ENCODE measurements around the gene STK38L. TPM values are rescaled to one million over a fixed set of nuclear protein-coding genes. Genes with fewer than 3 reads are reported as not detected.

The STK38L gene
- total RNA-seq, 1 donor: 68.8 TPM

DNA sequence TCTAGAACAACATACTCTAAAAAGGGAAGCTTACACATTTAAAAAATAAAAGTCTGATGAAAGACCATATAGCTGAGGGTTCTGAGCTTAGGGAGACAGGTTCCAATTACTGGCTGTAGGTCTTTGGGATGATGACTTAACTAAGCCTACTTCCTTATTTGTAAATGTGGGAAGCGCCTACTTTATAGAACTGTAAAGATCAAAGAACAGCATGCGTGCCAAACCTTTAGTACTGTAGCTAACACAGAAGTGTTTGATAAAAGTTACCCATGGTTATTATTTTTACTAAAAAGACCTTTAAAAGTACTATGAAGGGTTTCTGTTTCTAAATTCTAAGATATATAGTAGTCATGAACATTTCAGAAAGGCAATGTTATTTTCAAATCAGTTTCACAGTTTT, 35.7 kb downstream of the STK38L start:
- Histone ChIP-seq H3K27ac (ENCODE audit: low read depth, low read length) (no peak overlapping the region), H2AFZ (ENCODE audit: low read length) (no peak overlapping the region), H3K4me2 (ENCODE audit: insufficient read depth, low read length) (no peak overlapping the region), H3K4me1 (ENCODE audit: insufficient read depth, low read length) (peaks cover 34% of the 10 kb centered on the region), H3K27me3 (ENCODE audit: insufficient read depth, low read length) (no peaks in the 10 kb centered on the region), H4K20me1 (ENCODE audit: insufficient read depth, low read length) (peaks cover 6% of the 10 kb centered on the region), H3K9me3 (ENCODE audit: low read depth, low read length) (no peaks in the 10 kb centered on the region), H3K4me3 (ENCODE audit: insufficient read depth, low read length) (no peak overlapping the region), H3K36me3 (ENCODE audit: insufficient read depth, low read length) (no peaks in the 10 kb centered on the region), H3K79me2 (ENCODE audit: insufficient read depth, low read length) (peaks cover 67% of the 10 kb centered on the region)
- no peak for DNase-seq (ENCODE audit: insufficient read length, low spot score, missing footprints)
- TF ChIP-seq, protein P1, sequence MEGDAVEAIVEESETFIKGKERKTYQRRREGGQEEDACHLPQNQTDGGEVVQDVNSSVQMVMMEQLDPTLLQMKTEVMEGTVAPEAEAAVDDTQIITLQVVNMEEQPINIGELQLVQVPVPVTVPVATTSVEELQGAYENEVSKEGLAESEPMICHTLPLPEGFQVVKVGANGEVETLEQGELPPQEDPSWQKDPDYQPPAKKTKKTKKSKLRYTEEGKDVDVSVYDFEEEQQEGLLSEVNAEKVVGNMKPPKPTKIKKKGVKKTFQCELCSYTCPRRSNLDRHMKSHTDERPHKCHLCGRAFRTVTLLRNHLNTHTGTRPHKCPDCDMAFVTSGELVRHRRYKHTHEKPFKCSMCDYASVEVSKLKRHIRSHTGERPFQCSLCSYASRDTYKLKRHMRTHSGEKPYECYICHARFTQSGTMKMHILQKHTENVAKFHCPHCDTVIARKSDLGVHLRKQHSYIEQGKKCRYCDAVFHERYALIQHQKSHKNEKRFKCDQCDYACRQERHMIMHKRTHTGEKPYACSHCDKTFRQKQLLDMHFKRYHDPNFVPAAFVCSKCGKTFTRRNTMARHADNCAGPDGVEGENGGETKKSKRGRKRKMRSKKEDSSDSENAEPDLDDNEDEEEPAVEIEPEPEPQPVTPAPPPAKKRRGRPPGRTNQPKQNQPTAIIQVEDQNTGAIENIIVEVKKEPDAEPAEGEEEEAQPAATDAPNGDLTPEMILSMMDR (IDR thresholded peaks at IDR 0.05; ENCODE audit: extremely low read depth, low read depth, low read length): no peak

GRCh38 chr12:27280412-27280811, 36.3 kb downstream of the STK38L start:
- Histone ChIP-seq H2AFZ (ENCODE audit: low read length) (no peak overlapping the region), H3K27ac (ENCODE audit: low read depth, low read length) (no peak overlapping the region), H3K4me3 (ENCODE audit: insufficient read depth, low read length) (no peak overlapping the region), H3K4me1 (ENCODE audit: insufficient read depth, low read length) (peaks cover 37% of the 10 kb centered on the region), H4K20me1 (ENCODE audit: insufficient read depth, low read length) (peaks cover 6% of the 10 kb centered on the region), H3K9me3 (ENCODE audit: low read depth, low read length) (no peaks in the 10 kb centered on the region), H3K79me2 (ENCODE audit: insufficient read depth, low read length) (peaks cover 64% of the 10 kb centered on the region), H3K4me2 (ENCODE audit: insufficient read depth, low read length) (no peak overlapping the region), H3K36me3 (ENCODE audit: insufficient read depth, low read length) (no peaks in the 10 kb centered on the region), H3K27me3 (ENCODE audit: insufficient read depth, low read length) (no peaks in the 10 kb centered on the region)
- TF ChIP-seq, protein P1 (IDR thresholded peaks at IDR 0.05; ENCODE audit: extremely low read depth, low read depth, low read length): no peak
- DNase-seq (ENCODE audit: insufficient read length, low spot score, missing footprints): no peak

GRCh38 chr12:27282754-27283153, 38.7 kb downstream of the STK38L start:
- TF ChIP-seq, protein P1 (IDR thresholded peaks at IDR 0.05; ENCODE audit: extremely low read depth, low read depth, low read length): no peak
- H2AFZ ChIP-seq (ENCODE audit: low read length): no peak overlapping the region
- no peak overlapping the region for H3K4me3 ChIP-seq (ENCODE audit: insufficient read depth, low read length)
- no peaks in the 10 kb centered on the region for H3K36me3 ChIP-seq (ENCODE audit: insufficient read depth, low read length)
- H3K27me3 ChIP-seq (ENCODE audit: insufficient read depth, low read length): no peaks in the 10 kb centered on the region
- peaks cover 6% of the 10 kb centered on the region for H4K20me1 ChIP-seq (ENCODE audit: insufficient read depth, low read length)
- no peak overlapping the region for H3K27ac ChIP-seq (ENCODE audit: low read depth, low read length)
- no peak overlapping the region for H3K4me2 ChIP-seq (ENCODE audit: insufficient read depth, low read length)
- DNase-seq (ENCODE audit: insufficient read length, low spot score, missing footprints): no peak
- H3K9me3 ChIP-seq (ENCODE audit: low read depth, low read length): no peaks in the 10 kb centered on the region
- peaks cover 71% of the 10 kb centered on the region for H3K79me2 ChIP-seq (ENCODE audit: insufficient read depth, low read length)
- peaks cover 35% of the 10 kb centered on the region for H3K4me1 ChIP-seq (ENCODE audit: insufficient read depth, low read length)

- Histone ChIP-seq H2AFZ (ENCODE audit: low read length) (no peak overlapping the region), H3K36me3 (ENCODE audit: insufficient read depth, low read length) (no peaks in the 10 kb centered on the region), H3K27me3 (ENCODE audit: insufficient read depth, low read length) (no peaks in the 10 kb centered on the region), H3K4me1 (ENCODE audit: insufficient read depth, low read length) (peaks cover 28% of the 10 kb centered on the region), H3K79me2 (ENCODE audit: insufficient read depth, low read length) (peaks cover 64% of the 10 kb centered on the region), H4K20me1 (ENCODE audit: insufficient read depth, low read length) (peaks cover 6% of the 10 kb centered on the region), H3K4me2 (ENCODE audit: insufficient read depth, low read length) (no peak overlapping the region), H3K27ac (ENCODE audit: low read depth, low read length) (peak overlapping the region; percentile 73), H3K9me3 (ENCODE audit: low read depth, low read length) (no peaks in the 10 kb centered on the region), H3K4me3 (ENCODE audit: insufficient read depth, low read length) (no peak overlapping the region)
- DNase-seq (ENCODE audit: insufficient read length, low spot score, missing footprints): no peak
- TF ChIP-seq, protein P1 (IDR thresholded peaks at IDR 0.05; ENCODE audit: extremely low read depth, low read depth, low read length): no peak
These were observed 39.9 kb downstream of the STK38L start for GRCh38 chr12:27284021-27284420.
